Neural cell (in vitro differentiated cells): ENCODE results near the gene CENPX.

Experiments
- EP300 ChIP-seq: fragments of 450-650 bp; conservative IDR thresholded peaks from 2 replicates; pipeline ENCODE4 v1.6.1; 2014; ENCODE audit warnings: antibody characterized with exemption, mild to moderate bottlenecking, moderate library complexity; ENCODE audit not compliant: poor library complexity, severe bottlenecking
- EZH2 ChIP-seq: fragments of 200-600, 300-800 bp; shearing (Covaris generic), sonication (generic); IDR thresholded peaks from 2 replicates; pipeline ENCODE4 v1.6.1; 2014; ENCODE audit warnings: antibody characterized with exemption, low read length, borderline replicate concordance, mild to moderate bottlenecking; ENCODE audit not compliant: insufficient read depth, poor library complexity, severe bottlenecking
- MXI1 ChIP-seq: fragments of 450-650 bp; conservative IDR thresholded peaks from 2 replicates; pipeline ENCODE4 v1.6.1; 2014; ENCODE audit warnings: antibody characterized with exemption, mild to moderate bottlenecking; ENCODE audit not compliant: poor library complexity, severe bottlenecking
- POLR2AphosphoS5 ChIP-seq: IDR thresholded peaks from 2 replicates; pipeline ENCODE4 v1.6.1; 2012
- RAD21 ChIP-seq: fragments of 450-650 bp; conservative IDR thresholded peaks from 2 replicates; pipeline ENCODE4 v1.6.1; 2014; ENCODE audit warnings: antibody characterized with exemption, mild to moderate bottlenecking, moderate library complexity
- SMC3 ChIP-seq: fragments of 450-650 bp; conservative IDR thresholded peaks from 2 replicates; pipeline ENCODE4 v1.6.1; 2014; ENCODE audit warnings: antibody characterized with exemption, mild to moderate bottlenecking, moderate library complexity; ENCODE audit not compliant: poor library complexity
- TAF1 ChIP-seq: IDR thresholded peaks from 2 replicates; pipeline ENCODE4 v1.6.1; 2012; ENCODE audit warnings: low read depth
- TF ChIP-seq, protein P1 (sequence below): fragments of 450-650 bp; IDR thresholded peaks from 2 replicates; pipeline ENCODE4 v1.5.1; 2014; ENCODE audit warnings: antibody characterized with exemption, mild to moderate bottlenecking, moderate library complexity; ENCODE audit not compliant: poor library complexity, severe bottlenecking

DNA sequence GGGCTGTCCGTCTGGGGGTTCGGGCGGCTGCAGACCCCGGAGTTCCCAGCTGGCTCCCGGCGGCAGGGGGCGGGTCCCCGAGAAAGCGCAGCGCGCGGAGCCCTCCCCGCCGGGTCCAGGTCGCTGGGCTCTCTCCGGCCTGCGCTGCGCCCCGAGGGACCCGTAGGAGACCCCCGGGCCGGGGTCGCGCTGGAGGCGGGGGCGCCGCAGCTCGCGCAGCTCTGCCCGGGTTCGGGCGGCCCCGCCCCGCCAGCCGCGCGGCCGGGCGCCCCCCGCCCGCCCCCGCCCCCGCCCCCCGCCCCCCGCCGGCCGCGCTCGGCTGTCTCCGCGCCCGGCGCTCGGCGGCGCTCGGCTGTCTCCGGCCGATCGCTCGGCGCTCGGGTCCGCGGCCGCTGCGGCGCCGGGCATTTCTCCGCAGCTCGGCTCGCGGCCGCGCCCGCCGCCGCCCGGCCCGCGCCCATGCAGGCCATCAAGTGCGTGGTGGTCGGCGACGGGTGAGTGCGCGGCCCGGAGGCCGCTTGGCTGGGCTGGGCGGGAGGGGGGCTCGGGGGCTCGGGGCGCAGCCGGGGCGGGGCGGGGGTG lies 8.7 kb upstream of the CENPX start, which contains the start of gene RAC3:
- TF ChIP-seq EZH2 (no peak), MXI1 (no peak), TAF1 (no peak), POLR2AphosphoS5 (no peak), SMC3 (no peak), EP300 (no peak), RAD21 (no peak)
- TF ChIP-seq, protein P1, sequence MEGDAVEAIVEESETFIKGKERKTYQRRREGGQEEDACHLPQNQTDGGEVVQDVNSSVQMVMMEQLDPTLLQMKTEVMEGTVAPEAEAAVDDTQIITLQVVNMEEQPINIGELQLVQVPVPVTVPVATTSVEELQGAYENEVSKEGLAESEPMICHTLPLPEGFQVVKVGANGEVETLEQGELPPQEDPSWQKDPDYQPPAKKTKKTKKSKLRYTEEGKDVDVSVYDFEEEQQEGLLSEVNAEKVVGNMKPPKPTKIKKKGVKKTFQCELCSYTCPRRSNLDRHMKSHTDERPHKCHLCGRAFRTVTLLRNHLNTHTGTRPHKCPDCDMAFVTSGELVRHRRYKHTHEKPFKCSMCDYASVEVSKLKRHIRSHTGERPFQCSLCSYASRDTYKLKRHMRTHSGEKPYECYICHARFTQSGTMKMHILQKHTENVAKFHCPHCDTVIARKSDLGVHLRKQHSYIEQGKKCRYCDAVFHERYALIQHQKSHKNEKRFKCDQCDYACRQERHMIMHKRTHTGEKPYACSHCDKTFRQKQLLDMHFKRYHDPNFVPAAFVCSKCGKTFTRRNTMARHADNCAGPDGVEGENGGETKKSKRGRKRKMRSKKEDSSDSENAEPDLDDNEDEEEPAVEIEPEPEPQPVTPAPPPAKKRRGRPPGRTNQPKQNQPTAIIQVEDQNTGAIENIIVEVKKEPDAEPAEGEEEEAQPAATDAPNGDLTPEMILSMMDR = no peak
